Inferior parietal cortex (tissue), 1 donor: ENCODE measurements around the gene CBLB.

Source experiments
- DNase-seq: peaks from one replicate; pipeline ENCODE4 v3.0.0-alpha.2; 2016; ENCODE audit errors: extremely low spot score

The CBLB gene

GRCh38 chr3:105691633-105692032, 177.2 kb downstream of the CBLB start:
- DNase-seq, result no peak

GRCh38 chr3:105691053-105691452, 177.8 kb downstream of the CBLB start:
- no peak for DNase-seq

GRCh38 chr3:105688821-105689220, 180.0 kb downstream of the CBLB start:
- peak; percentile 17 for DNase-seq

GRCh38 chr3:105686278-105686897, 182.4 kb downstream of the CBLB start:
- peak; percentile 28 for DNase-seq

DNA sequence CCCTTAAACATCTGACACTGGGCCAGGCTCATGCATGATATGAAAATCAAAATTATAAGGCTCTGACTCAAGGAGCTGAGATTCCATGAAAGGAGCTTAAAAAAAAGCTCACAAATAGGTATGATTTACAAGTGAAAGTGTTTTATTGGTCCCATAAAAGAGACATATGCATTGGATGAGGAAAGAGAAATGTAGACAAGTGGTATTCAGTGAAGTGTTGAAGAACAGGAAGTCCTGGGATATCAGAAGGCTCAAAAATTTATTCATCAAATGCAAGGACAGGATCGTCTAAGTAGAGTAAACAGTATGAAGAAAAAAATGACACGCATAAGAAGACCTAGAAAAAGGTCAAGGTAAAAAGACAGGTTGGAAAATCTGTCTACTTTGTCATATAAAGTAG, 188.9 kb downstream of the CBLB start:
- DNase-seq, result no peak

GRCh38 chr3:105678017-105678416, 190.8 kb downstream of the CBLB start:
- DNase-seq, result no peak

DNA sequence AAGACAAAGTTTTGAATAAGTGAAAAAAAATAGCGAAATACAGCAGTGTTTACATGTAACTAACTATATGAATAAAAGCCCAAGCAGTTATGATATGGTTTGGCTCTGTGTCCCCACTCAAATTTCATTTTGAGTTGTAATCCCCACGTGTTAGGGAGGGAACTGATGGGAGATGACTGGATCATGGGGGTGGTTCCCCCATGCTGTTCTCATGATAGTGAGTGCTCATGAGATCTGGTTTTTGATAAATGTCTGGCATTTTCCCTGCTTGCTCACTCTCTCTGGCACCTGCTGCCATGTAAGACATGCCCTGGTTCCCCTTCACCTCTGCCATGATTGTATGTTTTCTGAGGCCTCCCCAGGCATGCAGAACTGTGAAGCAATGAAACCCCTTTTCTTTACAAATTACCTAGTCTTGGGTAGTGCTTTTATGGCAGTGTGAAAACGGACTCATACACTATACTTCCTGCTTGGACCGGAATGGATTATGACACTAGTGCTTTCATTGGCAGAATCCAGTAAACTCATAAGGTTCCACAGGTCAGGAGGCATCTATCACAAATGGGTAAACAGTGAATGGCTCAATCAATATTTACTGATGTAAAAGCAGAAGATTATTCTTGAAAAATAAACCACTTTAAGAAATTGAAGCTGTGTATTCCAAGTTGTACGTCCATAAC, 192.1 kb downstream of the CBLB start:
- no peak for DNase-seq

DNA sequence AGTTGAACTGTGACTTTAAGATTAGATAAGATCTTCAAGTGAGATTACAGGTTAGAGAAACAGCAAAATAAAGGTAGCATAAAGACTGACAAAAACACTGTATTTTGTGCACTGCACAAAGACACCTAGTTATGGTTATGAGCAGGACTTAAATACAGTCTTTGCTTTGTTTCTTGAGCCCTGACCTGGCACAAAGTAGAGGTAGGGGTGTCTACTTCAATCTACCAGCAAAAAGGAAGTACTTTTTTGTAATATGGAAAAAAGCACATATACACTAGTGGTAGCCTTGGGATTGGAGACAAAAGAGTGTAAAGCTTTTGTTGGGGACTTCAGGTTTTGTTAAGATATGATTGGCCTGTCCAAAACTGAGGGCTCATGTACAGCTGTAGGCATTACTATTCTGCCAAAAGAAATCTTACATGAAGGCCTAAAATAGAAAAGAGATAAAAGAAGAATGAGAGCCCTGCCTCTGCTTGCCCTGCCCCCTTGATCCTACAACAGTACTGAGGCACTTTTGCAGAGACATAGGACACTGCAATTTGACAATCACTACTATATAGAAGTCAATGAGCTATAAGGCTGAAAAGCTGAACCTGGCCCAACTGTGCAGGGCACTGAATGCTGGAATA, 194.3 kb downstream of the CBLB start:
- no peak for DNase-seq

- no peak for DNase-seq
Observed at GRCh38 chr3:105672996-105673395, 195.8 kb downstream of the CBLB start.

- no peak for DNase-seq
Observed at GRCh38 chr3:105662306-105662705, 206.5 kb downstream of the CBLB start.

- DNase-seq, result no peak
Observed at GRCh38 chr3:105661461-105661860, 207.4 kb downstream of the CBLB start.

DNA sequence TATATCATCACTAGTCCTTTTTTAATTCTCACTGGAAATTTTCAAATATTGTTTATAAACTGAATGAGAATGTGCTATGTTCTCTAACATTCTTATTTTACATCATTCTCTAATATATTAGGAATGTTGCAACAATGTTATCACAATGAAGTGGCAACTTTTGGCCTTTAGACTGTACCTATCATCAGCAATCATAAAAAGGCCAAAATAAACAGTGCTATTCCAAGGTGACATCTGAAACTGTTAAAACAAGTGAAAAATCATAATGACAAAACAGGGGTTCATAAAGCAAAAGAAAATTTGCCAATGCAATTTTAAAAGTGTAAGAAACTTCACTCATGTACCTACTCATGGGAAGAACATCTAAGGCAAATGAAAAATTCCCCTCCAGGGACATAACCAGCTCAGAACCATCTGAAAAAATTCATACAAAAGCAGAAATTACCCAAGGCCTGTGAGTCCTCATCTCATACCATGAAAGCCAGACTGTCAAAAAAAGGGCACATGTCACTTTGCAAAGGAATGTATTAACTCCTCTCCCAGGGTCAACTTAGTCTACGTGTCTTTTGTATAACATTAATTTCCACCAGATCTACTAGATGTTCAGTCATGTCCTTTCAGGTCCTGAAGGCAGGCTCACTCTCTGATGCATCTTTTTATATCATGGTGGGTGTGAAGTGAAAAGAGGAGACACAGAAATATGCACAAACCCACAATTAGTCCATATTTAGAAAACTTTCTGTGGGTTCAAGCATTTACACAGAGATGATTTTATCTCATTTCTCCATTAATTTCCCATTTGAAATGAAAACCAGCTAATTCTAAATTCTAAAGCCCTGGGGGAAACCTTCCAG, 211.9 kb downstream of the CBLB start:
- DNase-seq, result no peak

- DNase-seq, result no peak
Observed at GRCh38 chr3:105653868-105654267, 214.9 kb downstream of the CBLB start.

GRCh38 chr3:105653166-105653565, 215.6 kb downstream of the CBLB start:
- DNase-seq, result no peak

GRCh38 chr3:105649480-105649879, 219.3 kb downstream of the CBLB start:
- no peak for DNase-seq

- DNase-seq, result no peak
Observed at GRCh38 chr3:105647047-105647446, 221.8 kb downstream of the CBLB start.

DNA sequence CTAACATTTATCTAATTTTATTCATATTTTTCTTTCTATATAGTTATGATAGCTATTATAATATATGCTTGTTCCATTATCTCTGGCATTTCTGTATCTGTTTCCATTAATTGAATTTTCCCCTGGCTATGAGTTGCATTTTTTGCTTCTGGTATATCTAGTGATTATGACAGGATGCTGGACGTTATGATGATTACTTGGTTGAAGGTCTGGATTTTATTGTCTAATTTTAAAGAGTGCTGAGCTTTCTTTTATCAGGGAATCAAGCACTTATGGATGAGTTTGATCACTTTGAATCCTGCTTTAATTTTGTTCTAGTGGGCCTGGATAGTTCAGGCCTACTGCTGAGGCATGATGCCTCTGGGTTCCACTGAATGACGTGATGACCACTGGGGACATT, 229.7 kb downstream of the CBLB start:
- DNase-seq, result no peak

DNA sequence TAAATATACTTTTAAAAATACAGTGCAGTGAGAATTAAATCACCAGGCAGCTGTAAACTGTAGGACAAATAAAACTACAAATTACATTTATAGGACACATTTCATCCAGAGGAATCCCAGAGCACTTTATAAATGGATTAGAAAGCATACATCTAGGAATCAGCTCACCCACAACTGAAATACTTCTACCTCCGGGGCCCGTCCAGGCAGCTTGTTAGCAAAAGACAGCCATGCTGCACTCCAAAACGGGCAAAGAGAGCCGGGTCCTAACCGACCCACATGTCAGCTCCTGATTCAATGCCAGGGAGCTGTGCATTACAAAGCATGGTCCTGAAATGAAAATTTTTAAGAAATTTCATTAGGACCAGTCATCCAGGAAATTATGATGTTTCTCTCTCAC, 234.1 kb downstream of the CBLB start:
- no peak for DNase-seq

DNA sequence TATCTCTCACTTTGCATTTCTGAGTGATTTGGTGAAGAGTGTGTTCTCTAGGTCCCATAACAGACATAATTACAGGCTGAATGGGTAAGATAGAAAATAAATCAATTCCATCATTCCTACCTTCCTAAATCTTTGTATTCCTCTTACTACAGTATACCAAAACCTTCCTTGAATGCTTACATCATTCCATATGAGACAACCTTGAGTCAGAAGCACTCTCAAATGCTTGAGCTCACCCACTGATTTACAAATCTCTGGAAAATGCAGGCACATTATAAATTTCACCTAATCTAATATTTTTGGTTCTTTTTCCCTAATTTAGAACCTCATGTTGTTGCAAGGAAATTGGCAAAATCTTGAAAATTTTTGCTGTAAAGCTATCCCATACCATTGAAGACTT, 239.1 kb downstream of the CBLB start:
- no peak for DNase-seq

- no peak for DNase-seq
Observed at GRCh38 chr3:105626739-105627138, 242.1 kb downstream of the CBLB start.

- no peak for DNase-seq
Observed at GRCh38 chr3:105622169-105622568, 246.6 kb downstream of the CBLB start.

GRCh38 chr3:105620236-105620635, 248.6 kb downstream of the CBLB start:
- DNase-seq, result no peak
